LHCN-M2 (cell line): ENCODE data around the gene IL23A. TPM values are rescaled to one million over a fixed set of nuclear protein-coding genes. Genes with fewer than 3 reads are reported as not detected.

Experiments
- DNase-seq: peaks from one replicate; pipeline ENCODE4 v3.0.0-alpha.2; 2012; ENCODE audit warnings: low read depth
- total RNA-seq: library from RNA; depleted of rRNA; stranded (reverse); fragments of >200 nt; gene quantifications from 2 replicates; pipeline ENCODE4 v1.2.3, GENCODE V29; 2014; rRNA removed

Gene IL23A
- total RNA-seq, 1 experiment from 2014 or later, result 0.29 TPM

GRCh38 chr12:56361487-56362129 lies 22.9 kb downstream of the IL23A start:
- DNase-seq, result no peak

GRCh38 chr12:56362130-56363059 lies 23.7 kb downstream of the IL23A start, which contains the start of gene APOF:
APOF (minus strand) TSS chr12:56362857; CDS start chr12:56362745, 112 bp downstream.
- DNase-seq, result no peak

- DNase-seq, result no peak
Measured at GRCh38 chr12:56366948-56367347, 28.3 kb downstream of the IL23A start.

- DNase-seq, result no peak
Measured at GRCh38 chr12:56373515-56373914, 34.8 kb downstream of the IL23A start.

- DNase-seq, result no peak
Measured at GRCh38 chr12:56374726-56375597, 36.3 kb downstream of the IL23A start.

- DNase-seq, result no peak
Measured at GRCh38 chr12:56375598-56376434, 37.1 kb downstream of the IL23A start.

- peak; percentile 44 for DNase-seq
Measured at GRCh38 chr12:56377310-56377988, 38.8 kb downstream of the IL23A start.

- no peak for DNase-seq
Measured at GRCh38 chr12:56377989-56378316, 39.3 kb downstream of the IL23A start.

GRCh38 chr12:56382611-56383010 lies 43.9 kb downstream of the IL23A start:
- DNase-seq, result no peak

GRCh38 chr12:56385873-56386272 lies 47.2 kb downstream of the IL23A start:
- DNase-seq, result peak; percentile 27

- peak; percentile 17 for DNase-seq
Measured at GRCh38 chr12:56387152-56387736, 48.6 kb downstream of the IL23A start.

- DNase-seq, result peak; percentile 14
Measured at GRCh38 chr12:56389412-56389811, 50.7 kb downstream of the IL23A start.

Other genes starting within 250 kb of the IL23A start
- gene PA2G4, start 234.3 kb upstream of the IL23A start, total RNA-seq, result 247 and 307 TPM in 2 replicates
- gene RPL41, start 222.3 kb upstream of the IL23A start, total RNA-seq, result 1,853 and 1,922 TPM in 2 replicates
- gene ZC3H10, start 220.6 kb upstream of the IL23A start, total RNA-seq, result 3.6 and 3.8 TPM in 2 replicates
- 169 and 173 TPM in 2 replicates for gene ESYT1, start 210.6 kb upstream of the IL23A start, total RNA-seq
- gene MYL6B, start 186.3 kb upstream of the IL23A start, total RNA-seq, result 130 and 136 TPM in 2 replicates
- gene MYL6, start 180.5 kb upstream of the IL23A start, total RNA-seq, result 1,787 and 1,859 TPM in 2 replicates
- gene SMARCC2, start 149.4 kb upstream of the IL23A start, total RNA-seq, result 41.6 and 60.4 TPM in 2 replicates
- 50.3 and 52.8 TPM in 2 replicates for gene RNF41, start 117.0 kb upstream of the IL23A start, total RNA-seq
- 47.1 and 57.1 TPM in 2 replicates for gene NABP2, start 114.5 kb upstream of the IL23A start, total RNA-seq
- gene SLC39A5, start 108.8 kb upstream of the IL23A start, total RNA-seq, result not detected in 2 replicates
- gene ANKRD52, start 80.5 kb upstream of the IL23A start, total RNA-seq, result 32.6 and 36.9 TPM in 2 replicates
- 16.5 and 20.8 TPM in 2 replicates for gene COQ10A, start 71.9 kb upstream of the IL23A start, total RNA-seq
- 156 and 159 TPM in 2 replicates for gene CS, start 38.6 kb upstream of the IL23A start, total RNA-seq
- 96.3 and 118 TPM in 2 replicates for gene CNPY2, start 22.9 kb upstream of the IL23A start, total RNA-seq
- gene PAN2, start 4.9 kb upstream of the IL23A start, total RNA-seq, result 17.3 and 29.0 TPM in 2 replicates
- gene STAT2, start 21.2 kb downstream of the IL23A start, total RNA-seq, result 111 and 187 TPM in 2 replicates
- gene APOF, start 24.0 kb downstream of the IL23A start, total RNA-seq, result not detected in 2 replicates
- gene TIMELESS, start 110.5 kb downstream of the IL23A start, total RNA-seq, result 25.3 and 25.9 TPM in 2 replicates
- not detected in 2 replicates for gene MIP, start 115.8 kb downstream of the IL23A start, total RNA-seq
- 2.1 and 2.6 TPM in 2 replicates for gene SPRYD4, start 129.7 kb downstream of the IL23A start, total RNA-seq
- not detected in 2 replicates for gene GLS2, start 149.3 kb downstream of the IL23A start, total RNA-seq
- gene RBMS2, start 182.9 kb downstream of the IL23A start, total RNA-seq, result 12.1 and 13.0 TPM in 2 replicates